Body of pancreas (tissue), 4 donors: Measurements from ENCODE around the gene MAPK10.

Experiments
- POLR2A ChIP-seq, 3 donors: fragments of 450-650 bp; IDR thresholded peaks; one replicate each; pipeline ENCODE4 v1.6.1; 2016; ENCODE audit warnings: antibody characterized with exemption in 3 of 3, mild to moderate bottlenecking in 2 of 3
- TF ChIP-seq, protein P1 (sequence below), 7 experiments: fragments of 450-650 bp in 4 of 7; fragments of 200-600 bp in 3 of 7; sonication (generic) in 3 of 7; IDR thresholded peaks; one replicate each; pipeline ENCODE4 v1.5.1; 2016 to 2019; ENCODE audit warnings: antibody characterized with exemption in 7 of 7

DNA sequence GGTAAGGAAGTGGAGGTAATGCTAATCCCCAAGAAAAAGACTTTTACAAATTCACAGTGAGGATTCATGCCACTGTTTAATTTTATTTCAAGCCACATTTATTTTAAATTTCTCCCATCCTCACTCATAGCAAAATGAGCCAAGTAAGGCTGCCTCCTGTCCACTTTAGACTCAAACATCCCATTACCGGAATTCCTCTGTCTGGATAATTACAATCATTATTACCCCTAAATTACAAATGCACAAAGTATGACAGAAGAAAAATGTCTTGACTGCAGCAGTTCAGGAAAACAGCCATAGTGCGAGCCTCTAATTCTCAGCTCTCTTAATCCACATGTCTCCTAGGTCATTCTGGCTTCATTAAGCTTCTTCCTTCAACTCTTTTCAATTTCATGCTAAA, 57.0 kb downstream of the MAPK10 start:
- TF ChIP-seq POLR2A (IDR thresholded peaks at IDR 0.05) = no peak
- TF ChIP-seq, protein P1, sequence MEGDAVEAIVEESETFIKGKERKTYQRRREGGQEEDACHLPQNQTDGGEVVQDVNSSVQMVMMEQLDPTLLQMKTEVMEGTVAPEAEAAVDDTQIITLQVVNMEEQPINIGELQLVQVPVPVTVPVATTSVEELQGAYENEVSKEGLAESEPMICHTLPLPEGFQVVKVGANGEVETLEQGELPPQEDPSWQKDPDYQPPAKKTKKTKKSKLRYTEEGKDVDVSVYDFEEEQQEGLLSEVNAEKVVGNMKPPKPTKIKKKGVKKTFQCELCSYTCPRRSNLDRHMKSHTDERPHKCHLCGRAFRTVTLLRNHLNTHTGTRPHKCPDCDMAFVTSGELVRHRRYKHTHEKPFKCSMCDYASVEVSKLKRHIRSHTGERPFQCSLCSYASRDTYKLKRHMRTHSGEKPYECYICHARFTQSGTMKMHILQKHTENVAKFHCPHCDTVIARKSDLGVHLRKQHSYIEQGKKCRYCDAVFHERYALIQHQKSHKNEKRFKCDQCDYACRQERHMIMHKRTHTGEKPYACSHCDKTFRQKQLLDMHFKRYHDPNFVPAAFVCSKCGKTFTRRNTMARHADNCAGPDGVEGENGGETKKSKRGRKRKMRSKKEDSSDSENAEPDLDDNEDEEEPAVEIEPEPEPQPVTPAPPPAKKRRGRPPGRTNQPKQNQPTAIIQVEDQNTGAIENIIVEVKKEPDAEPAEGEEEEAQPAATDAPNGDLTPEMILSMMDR (IDR thresholded peaks at IDR 0.05) = no peak
